Measurements from ENCODE around the gene GPR108.

GPR108 gene

DNA sequence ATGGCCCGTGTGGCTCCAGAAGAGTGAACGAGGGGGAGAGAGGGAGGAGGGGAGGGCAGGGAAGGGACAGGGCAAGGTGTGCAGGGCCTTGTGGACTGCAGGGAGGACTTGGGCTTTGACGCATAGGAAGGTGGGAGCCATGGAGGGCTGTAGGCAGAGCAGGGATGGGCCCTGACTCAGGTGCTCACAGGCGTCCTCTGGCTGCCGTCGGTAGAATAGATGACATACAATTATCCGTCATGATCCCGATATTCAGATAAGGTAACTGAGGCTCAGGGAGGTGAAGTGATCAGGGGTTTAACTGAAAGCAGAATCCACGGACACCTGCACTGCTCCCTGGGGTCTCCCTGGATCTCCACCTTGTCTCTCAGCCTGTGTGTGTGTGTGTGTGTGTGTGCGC lies 20.3 kb downstream of the GPR108 start:
- no peaks in the 10 kb centered on the region for H3K79me2 ChIP-seq (ENCODE audit: low read length)
- no peaks in the 10 kb centered on the region for H3K9me3 ChIP-seq (ENCODE audit: insufficient read depth, low read length)

DNA sequence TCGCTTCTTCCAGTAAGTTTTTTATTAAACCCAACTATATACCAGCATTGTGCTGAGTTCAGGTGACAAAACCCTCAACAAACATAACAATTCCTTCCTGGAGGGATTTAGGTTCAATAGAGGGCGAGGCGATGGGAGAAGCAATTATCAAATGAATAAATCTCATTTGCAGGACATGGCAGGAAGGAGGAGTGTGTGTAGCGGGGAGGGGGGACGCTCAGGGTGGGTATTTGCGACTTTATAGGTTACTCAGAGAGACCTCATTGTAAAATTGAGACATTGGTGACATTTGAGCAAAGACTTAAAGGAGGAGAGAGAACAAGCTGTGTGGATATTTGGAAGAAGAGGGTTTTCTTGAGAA lies 20.8 kb downstream of the GPR108 start:
- Histone ChIP-seq H3K27ac (ENCODE audit: low read length) (no peak overlapping the region), H3K4me1 (ENCODE audit: low read length) (peaks cover 21% of the 10 kb centered on the region), H3K4me3 (ENCODE audit: low read length) (no peak overlapping the region), H3K4me2 (ENCODE audit: low read length) (no peak overlapping the region), H4K20me1 (ENCODE audit: insufficient read depth, low read length) (no peaks in the 10 kb centered on the region), H3K27me3 (ENCODE audit: low read depth, low read length) (peaks cover 9% of the 10 kb centered on the region), H2AFZ (ENCODE audit: low read depth, low read length) (no peak overlapping the region), H3K36me3 (replicated peaks; ENCODE audit: low read depth, low read length) (no peaks in the 10 kb centered on the region), H3K9me3 (ENCODE audit: insufficient read depth, low read length) (no peaks in the 10 kb centered on the region), H3K9ac (ENCODE audit: low read length) (no peak overlapping the region), H3K79me2 (ENCODE audit: low read length) (no peaks in the 10 kb centered on the region)
- TF ChIP-seq, protein P1, sequence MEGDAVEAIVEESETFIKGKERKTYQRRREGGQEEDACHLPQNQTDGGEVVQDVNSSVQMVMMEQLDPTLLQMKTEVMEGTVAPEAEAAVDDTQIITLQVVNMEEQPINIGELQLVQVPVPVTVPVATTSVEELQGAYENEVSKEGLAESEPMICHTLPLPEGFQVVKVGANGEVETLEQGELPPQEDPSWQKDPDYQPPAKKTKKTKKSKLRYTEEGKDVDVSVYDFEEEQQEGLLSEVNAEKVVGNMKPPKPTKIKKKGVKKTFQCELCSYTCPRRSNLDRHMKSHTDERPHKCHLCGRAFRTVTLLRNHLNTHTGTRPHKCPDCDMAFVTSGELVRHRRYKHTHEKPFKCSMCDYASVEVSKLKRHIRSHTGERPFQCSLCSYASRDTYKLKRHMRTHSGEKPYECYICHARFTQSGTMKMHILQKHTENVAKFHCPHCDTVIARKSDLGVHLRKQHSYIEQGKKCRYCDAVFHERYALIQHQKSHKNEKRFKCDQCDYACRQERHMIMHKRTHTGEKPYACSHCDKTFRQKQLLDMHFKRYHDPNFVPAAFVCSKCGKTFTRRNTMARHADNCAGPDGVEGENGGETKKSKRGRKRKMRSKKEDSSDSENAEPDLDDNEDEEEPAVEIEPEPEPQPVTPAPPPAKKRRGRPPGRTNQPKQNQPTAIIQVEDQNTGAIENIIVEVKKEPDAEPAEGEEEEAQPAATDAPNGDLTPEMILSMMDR (IDR thresholded peaks at IDR 0.05; ENCODE audit: low read depth, low read length): no peak
- TF ChIP-seq EZH2phosphoT487 (IDR thresholded peaks at IDR 0.05; ENCODE audit: low read depth): no peak

More for the DNA sequence above, 20.3 kb downstream of the GPR108 start:
- TF ChIP-seq, protein P1 (IDR thresholded peaks at IDR 0.05; ENCODE audit: low read depth, low read length): peak; percentile 37
- TF ChIP-seq EZH2phosphoT487 (IDR thresholded peaks at IDR 0.05; ENCODE audit: low read depth): no peak
- H3K4me3 ChIP-seq (ENCODE audit: low read length): no peak overlapping the region
- peaks cover 5% of the 10 kb centered on the region; the same call in 1 of the 2 replicates for H3K27me3 ChIP-seq (ENCODE audit: low read depth, low read length)
- no peaks in the 10 kb centered on the region for H4K20me1 ChIP-seq (ENCODE audit: insufficient read depth, low read length)
- H2AFZ ChIP-seq (ENCODE audit: low read depth, low read length): no peak overlapping the region
- H3K4me1 ChIP-seq (ENCODE audit: low read length): peaks cover 25% of the 10 kb centered on the region
- H3K9ac ChIP-seq (ENCODE audit: low read length): no peak overlapping the region
- H3K36me3 ChIP-seq (replicated peaks; ENCODE audit: low read depth, low read length): no peaks in the 10 kb centered on the region
- no peak overlapping the region for H3K4me2 ChIP-seq (ENCODE audit: low read length)
- H3K27ac ChIP-seq (ENCODE audit: low read length): no peak overlapping the region

DNA sequence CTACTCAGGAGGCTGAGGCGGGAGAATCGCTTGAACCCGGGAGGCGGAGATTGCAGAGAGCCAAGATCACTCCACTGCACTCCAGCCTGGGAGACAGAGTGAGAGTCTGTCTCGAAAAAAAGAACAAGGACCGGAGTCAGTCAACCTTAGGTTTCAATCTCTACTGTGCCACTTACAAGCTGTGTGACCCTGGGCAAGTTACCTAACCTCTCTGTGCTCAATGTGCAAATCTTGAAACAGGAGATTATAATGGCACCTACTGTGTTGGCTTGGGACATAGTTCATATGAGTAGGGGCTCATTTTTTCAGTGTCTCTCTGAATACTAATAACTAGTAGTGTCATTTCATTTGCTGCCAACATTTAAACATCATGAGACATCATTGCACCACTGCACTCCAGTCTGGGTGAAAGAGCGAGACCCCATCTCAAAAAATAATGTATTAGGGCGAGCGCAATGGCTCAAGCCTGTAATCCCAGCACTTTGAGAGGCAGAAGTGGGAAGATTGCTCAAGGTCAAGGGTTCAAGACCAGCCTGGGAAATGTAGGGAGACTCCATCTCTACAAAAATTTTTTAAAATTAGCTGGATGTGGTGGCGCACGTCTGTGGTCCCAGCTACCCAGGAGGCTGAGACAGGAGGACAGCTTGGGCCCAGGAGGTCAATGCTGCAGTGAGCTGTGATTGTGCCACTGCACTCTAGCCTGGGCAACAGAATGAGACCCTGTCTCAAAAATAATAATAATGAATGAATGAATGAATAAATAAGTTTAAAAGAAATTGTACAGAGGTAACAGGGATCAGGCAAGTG lies 22.4 kb downstream of the GPR108 start:
- H4K20me1 ChIP-seq (ENCODE audit: insufficient read depth, low read length): no peaks in the 10 kb centered on the region
- no peak overlapping the region for H3K27ac ChIP-seq (ENCODE audit: low read length)
- H3K9ac ChIP-seq (ENCODE audit: low read length): no peak overlapping the region
- H3K36me3 ChIP-seq (replicated peaks; ENCODE audit: low read depth, low read length): no peaks in the 10 kb centered on the region
- TF ChIP-seq, protein P1 (IDR thresholded peaks at IDR 0.05; ENCODE audit: low read depth, low read length): no peak
- no peak for TF ChIP-seq EZH2phosphoT487 (IDR thresholded peaks at IDR 0.05; ENCODE audit: low read depth)
- no peak overlapping the region for H2AFZ ChIP-seq (ENCODE audit: low read depth, low read length)
- H3K4me2 ChIP-seq (ENCODE audit: low read length): no peak overlapping the region
- H3K4me1 ChIP-seq (ENCODE audit: low read length): peaks cover 4% of the 10 kb centered on the region
- no peaks in the 10 kb centered on the region for H3K9me3 ChIP-seq (ENCODE audit: insufficient read depth, low read length)
- no peaks in the 10 kb centered on the region for H3K79me2 ChIP-seq (ENCODE audit: low read length)
- no peak overlapping the region for H3K4me3 ChIP-seq (ENCODE audit: low read length)
- H3K27me3 ChIP-seq (ENCODE audit: low read depth, low read length): peaks cover 20% of the 10 kb centered on the region

DNA sequence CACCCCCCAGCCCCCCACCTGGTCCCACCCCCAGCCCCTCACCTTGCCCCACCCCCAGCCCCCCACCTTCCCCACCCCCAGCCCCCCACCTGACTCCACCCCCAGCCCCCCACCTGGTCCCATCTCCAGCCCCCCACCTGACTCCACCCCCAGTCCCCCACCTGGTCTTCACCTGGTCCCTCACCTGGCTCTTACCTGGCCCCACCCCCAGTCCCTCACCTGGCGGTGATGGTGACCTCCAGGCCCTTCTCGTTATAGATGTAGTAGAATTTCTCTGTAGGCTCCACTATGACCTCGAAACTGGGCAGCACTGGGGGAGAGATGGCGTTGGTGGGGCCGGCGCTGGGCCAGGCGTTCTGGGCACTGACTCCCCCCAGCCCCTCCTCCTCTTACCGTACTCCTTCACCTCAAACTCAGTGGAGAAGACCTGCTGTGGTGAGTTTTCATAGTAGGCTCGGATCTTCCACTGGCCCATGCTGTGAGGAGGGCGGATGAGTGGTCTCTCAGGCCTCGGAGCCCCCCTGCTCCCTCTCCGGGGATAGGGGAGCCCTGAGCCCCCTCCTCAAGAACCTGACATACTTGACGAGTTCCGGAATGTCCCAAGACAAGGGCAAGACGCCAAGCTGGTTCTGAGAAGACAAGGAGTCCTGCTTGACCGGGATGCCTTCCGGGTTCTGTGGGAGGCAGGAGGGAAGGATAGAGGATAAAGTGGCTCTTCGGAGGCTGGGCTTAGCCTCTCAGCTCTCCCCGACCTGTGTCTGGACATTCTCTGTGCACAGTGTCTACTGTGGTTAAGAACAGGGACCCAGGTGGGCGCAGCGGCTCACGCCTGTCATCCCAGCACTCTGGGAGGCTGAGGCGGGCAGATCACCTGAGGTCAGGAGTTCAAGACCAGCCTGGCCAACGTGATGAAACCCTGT lies 23.3 kb downstream of the GPR108 start:
- Histone ChIP-seq H3K4me1 (ENCODE audit: low read length) (no peaks in the 10 kb centered on the region), H3K36me3 (replicated peaks; ENCODE audit: low read depth, low read length) (no peaks in the 10 kb centered on the region), H2AFZ (ENCODE audit: low read depth, low read length) (no peak overlapping the region)

More for the DNA sequence above, 23.3 kb downstream of the GPR108 start:
- Histone ChIP-seq H3K27ac (ENCODE audit: low read length) (no peak overlapping the region), H3K27me3 (ENCODE audit: low read depth, low read length) (peaks cover 24% of the 10 kb centered on the region), H3K9ac (ENCODE audit: low read length) (no peak overlapping the region), H3K4me3 (ENCODE audit: low read length) (no peak overlapping the region), H3K4me2 (ENCODE audit: low read length) (no peak overlapping the region), H3K79me2 (ENCODE audit: low read length) (no peaks in the 10 kb centered on the region), H4K20me1 (ENCODE audit: insufficient read depth, low read length) (no peaks in the 10 kb centered on the region), H3K9me3 (ENCODE audit: insufficient read depth, low read length) (no peaks in the 10 kb centered on the region)
- TF ChIP-seq, protein P1 (IDR thresholded peaks at IDR 0.05; ENCODE audit: low read depth, low read length): no peak
- no peak for TF ChIP-seq EZH2phosphoT487 (IDR thresholded peaks at IDR 0.05; ENCODE audit: low read depth)

Measured in OCI-LY3 (cell line).